ENCODE measurements around the gene PLXNC1.
A peak's percentile ranks its signal among the peaks of the same experiment; 100 is the strongest.

Gene PLXNC1

DNA sequence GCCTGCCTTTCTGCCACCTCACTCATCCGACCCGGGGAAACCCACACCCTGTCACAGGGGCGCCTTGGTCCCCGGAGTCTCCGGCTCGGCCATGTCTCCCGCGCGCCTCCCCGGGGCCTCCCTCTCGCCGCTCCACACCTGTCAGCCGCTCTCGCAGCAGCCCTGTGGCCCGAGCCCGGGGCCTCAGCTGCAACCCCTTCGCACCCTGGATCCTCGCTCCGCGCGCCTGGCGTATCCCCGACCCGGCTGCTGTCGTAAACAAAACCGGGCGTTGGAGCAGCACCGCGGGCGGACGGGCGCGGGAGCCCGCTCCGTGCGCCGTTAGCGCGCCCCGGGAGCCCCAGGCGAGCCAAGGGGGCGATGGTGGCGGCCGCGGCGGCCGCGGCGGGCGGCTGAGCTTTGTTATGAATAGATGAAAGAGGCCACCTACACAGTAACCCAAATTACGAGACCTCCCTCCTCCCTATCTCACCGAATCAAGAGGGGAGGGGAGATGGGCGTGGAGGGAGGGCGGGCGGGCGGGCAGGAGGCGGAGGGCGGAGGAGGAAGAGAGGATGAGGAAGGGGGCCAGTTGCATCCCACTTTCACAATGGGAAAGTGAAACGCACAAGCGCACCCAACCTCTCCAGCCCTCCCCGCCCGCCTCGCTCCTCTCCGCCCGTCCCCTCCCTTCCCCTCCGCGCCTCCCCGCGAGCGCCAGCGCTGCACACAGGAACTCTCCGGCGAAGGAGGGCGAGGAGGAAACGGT, at the start of gene PLXNC1:
PLXNC1 (plus strand) TSS at position 587 of the 748 bp plus-strand sequence. CDS start 395 bp downstream, outside the sequence.
- DNase-seq (ENCODE audit: low read depth): no peak

DNA sequence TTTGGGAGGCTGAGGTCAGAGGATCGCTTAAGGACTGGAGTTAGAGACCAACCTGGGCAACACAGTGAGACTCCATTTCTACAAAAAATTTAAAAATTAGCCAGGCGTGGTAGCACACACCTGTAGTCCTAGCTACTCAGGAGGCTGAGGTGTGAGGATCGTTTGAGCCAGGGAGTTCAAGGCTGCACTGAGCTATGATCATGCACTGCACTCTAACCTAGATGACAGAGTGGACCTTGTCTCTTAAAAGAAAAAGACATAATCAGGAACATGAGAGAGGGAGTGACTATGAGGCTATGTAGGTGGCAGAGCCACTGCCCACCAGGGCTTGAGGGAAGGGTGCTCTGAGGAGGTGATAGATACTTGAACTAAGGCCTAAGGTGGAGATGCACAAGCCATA, 49.2 kb upstream of the PLXNC1 start:
- no peak for DNase-seq (ENCODE audit: low read depth)

DNA sequence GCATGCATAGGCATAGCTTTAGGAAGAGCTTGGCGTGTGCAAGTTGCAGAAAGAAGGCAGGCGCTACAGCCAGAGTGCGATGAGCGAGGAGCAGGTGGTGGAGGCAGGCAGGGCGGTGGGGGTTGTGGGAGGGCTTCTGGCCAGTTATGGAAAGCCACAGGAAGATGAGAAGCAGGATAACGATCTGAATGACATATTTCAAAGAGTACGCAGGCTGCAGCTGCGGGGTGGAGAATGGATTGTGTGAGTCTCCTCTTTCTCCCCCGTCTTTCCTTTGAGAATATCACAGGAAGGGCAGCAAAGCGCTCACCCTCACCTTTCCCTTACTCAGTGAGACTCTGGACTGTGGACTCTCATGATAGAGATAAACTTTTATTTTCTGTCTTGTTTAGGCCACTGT, 48.7 kb upstream of the PLXNC1 start:
- DNase-seq (ENCODE audit: low read depth): no peak

DNA sequence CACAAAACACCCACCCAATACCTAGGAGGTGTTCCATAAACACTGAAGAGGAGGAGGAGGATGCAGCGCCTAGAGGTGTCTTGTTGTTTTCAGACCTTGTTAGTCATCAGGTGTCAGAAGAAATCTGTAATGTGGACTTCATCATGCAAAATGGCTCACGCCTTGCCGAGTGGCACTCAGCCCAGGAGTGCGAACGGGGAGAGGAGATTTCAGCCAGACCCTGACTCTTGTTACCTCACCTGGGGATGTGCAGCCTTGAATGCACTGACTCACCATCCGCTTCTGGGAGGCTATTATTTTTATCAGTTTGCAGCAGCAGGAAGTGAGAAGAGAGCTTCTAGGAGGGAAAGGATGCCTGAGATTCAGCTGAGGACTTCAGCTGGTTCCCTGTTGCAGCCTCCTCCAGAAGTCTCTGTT, 48.2 kb upstream of the PLXNC1 start:
- DNase-seq (ENCODE audit: low read depth): no peak

DNA sequence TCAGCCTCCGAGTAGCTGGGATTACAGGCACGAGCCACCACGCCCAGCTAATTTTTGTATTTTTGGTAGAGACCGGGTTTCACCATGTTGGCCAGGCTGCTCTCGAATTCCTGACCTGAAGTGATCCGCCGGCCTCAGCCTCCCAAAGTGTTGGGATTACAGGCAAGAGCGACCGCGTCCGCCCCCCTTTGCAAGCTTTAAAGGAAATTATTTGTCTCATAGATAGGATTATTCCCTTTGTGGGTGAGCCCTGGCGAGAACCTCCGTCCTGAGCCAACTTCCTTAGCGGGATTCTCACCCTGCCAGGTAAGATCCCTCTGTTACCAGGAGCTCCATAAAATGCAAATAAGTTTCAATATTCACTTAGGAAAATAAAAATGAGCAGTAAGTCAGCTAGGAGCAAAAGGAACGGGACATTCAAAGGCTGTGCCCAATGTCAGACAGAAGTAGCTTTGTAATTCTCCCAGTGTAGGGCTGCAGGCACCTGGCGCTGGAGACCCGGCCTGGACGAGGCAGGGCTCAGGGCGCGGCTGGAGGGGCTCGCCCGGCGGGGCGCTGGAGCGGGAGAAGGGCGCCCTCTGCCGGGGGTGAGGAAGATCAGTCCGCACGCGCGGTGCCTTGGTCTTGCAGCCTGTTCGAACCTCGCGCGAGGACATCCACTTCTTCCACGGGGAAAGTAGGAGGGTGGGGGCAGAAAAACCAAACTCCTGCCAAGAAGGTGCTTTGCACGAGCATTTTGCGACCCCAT, 47.2 kb upstream of the PLXNC1 start:
- DNase-seq (ENCODE audit: low read depth): no peak

DNA sequence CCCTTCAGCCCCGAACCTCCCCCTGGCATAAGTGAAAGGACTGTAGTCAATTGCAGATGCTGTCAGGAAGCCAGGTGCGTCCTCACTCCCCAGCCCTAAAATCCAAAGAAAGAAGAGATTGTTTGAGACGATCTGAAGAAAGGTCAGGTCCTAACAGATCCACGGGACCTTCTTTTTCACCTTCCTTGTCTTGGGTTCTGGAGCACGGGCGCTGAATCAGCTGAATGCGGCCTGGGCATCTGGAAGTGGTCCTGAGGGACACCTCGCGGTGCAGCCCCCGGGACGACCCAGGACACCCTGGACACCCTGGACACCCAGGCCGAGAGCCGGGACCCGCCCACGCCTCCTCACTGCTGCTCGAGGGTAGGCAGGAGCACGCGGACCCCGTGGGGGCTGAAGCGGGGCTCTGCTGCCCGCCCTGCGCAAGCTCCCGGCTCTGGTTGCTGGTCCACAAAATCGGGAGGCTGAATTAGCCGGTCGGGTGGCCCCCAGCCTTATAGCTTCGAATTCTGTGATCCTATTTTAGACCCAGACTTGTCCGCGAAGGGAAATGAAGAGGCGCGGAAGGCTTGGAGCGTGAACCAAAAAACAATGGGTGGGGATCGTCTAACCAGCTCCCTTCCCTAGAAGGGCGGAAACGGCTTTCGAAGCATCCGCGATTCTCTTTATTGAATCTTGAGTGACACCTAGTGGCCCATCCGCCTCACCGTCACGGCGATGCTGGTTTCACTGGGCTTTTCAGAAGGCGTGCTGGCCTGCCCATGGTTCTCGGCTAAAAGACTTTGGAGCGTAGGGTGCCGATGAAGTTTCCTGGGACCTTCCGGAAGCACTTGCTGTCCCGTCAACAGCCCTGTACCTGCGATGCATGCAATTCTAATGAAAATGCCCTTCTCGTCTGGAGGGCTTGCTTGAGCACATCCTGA, 46.4 kb upstream of the PLXNC1 start:
- DNase-seq (ENCODE audit: low read depth): peak; percentile 69

DNA sequence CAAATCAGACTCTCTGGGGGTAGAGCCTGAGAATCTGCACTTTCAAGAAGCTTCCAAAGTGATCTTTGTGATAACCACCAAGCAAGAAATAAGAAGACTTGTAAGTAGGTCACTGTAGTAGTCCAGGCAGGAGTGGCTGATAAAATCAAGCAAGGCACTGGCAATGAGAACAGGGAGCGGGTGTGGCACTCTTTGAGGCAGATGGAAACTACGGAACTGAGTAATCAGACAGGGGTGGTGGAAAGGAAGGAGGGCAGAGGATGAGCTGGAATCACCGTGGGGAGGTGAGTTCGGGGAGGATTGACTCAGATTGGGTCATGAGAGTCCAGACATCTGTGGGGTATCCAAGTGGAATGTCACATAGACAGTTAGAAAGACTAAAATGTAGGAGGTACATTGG, 44.4 kb upstream of the PLXNC1 start:
- DNase-seq (ENCODE audit: low read depth): no peak

DNA sequence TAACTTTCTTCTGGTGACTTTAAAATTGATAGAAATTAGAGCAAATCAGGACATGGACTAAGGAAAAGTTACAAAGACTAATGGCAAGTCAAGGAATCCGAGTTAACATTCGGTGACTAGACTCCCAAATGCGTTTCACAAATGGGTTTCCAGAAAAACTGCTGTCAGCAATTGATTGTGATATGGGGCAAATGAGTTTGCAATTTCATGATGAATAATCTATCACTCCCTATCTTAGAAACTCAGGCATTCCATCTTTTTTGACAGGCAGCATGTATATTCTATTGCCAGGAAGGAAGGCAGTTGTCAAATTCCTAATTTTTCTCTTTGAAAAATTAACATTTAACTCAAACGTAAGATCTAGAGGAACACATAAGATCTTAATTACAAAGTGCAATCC, 40.5 kb upstream of the PLXNC1 start:
- DNase-seq (ENCODE audit: low read depth): no peak

DNA sequence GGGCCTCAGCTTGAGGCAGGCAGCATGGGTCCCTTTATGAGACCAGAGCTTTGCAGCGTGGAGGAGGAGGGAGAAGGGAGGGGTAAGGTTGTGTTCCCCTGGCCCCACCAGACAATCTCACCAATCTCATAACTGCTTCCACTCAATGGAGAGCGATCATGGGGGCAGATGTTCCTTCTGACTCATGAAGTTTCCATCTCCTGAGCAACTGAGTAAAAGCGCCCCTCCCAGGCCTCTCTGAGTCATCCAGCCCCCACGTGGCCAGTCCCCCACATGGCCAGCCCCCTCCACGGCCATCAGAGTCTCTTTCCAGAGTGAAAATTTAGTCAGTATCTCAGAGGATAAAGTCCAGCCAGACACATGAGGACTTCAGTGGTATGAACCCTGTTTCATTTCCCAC, 39.2 kb upstream of the PLXNC1 start:
- DNase-seq (ENCODE audit: low read depth): no peak

DNA sequence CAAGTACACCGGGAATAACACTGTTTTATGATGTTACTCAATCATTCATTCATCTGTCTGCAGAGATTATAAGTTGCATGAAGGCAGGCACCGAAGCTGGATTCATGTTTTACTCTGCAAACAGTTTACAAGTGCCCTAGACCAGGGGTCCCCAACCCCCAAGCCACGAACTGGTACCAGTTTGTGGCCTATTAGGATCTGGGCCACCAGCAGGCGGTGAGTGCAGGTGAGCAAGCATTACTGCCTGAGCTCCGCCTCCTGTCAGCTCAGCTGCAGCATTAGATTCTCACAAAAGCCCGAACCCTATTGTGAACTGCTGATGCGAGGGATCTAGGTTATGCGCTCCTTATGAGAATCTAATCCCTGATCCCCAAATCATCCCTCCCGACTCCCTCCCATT, 38.1 kb upstream of the PLXNC1 start:
- no peak for DNase-seq (ENCODE audit: low read depth)

DNA sequence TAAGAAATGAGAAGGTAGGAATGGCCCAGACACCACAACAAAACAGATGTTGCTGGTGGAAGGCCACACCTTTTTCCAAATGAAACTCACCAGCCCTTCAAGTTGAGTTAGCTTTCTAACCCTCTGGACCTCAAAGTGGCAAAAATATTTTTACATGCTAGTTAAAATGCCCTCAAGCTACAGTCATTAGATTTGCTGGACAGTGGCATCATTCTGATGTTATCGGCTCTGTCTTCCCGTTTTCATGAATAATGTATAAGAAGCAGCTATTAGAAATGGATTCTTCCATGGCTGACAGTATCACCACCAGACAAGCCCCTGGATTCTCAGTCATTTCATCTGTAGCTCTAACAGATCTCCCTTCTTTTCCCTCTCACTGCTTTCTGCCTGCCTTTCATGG, 37.1 kb upstream of the PLXNC1 start:
- DNase-seq (ENCODE audit: low read depth): no peak

DNA sequence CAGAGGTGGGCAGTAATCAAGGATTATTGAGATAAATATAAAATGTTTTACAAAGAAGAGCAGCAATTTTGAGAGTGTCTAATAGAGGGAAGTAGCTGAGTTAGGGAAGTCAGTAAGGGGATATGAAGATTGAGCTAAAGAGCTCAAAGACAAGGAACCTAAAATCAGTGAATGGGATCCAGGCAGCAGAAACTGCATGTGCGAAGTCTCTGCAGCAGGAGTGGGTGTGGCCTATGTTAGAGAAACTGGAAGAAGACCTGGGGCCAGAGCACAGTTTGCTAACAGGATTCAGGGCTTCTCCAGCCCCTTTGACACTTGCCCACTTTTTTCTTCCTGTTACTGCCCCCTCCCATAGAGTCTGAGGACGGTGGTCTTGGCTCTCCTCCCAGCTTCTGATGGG, 36.3 kb upstream of the PLXNC1 start:
- no peak for DNase-seq (ENCODE audit: low read depth)

DNA sequence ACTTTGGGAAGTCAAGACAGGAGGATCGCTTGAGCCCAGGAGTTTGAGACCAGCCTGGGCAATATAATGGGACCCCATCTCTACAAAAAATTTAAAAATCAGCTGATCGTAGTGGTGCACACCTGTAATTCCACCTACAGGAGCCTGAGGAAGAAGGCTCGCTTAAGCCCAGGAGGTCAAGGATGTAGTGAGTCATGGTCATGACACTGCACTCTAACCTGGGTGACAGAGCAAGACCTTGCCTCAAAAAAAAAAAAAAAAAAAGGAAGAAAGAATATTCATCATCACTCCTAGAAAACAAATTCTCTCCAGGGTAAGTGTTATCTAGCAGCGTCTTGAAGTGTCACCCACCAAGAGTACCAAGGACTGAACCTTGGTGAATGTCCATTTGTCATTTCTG, 34.2 kb upstream of the PLXNC1 start:
- no peak for DNase-seq (ENCODE audit: low read depth)

DNA sequence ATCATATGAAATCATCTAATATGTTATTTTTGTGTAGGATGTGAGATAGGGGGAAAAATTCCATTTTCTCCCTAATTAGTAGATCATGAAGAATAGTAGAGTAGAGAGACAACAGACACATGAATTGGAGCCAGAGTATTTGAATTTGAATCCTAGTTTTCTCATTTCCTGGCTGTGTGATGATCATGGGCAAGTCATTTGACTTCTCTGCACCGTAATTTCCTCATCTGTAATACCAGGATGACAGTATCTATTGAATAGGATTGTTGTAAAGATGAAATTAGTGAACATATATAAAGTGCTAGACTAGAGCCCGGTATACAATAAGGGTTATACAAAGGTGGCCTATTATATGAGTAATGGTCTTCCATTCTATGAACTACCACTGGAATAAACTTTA, 32.2 kb upstream of the PLXNC1 start:
- no peak for DNase-seq (ENCODE audit: low read depth)

DNA sequence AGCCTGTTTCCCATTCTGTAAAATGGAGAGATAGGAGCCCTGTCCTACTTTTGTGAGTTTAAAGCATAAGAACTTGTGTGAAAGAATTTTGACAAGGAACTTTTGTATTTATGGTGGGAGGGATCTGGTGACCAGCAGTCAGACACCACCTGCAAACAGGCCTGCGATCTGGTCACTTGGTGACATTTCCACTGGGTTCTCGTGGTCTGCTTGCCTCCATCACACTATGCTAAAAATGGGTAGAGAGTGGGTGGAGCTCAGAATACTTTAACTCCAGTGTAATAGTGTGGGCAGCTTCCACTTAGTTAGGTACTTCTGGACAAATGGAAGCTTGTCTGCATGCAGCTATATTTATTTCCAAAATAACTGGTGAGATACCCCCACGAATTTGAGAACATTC, 26.5 kb upstream of the PLXNC1 start:
- DNase-seq (ENCODE audit: low read depth): no peak

DNA sequence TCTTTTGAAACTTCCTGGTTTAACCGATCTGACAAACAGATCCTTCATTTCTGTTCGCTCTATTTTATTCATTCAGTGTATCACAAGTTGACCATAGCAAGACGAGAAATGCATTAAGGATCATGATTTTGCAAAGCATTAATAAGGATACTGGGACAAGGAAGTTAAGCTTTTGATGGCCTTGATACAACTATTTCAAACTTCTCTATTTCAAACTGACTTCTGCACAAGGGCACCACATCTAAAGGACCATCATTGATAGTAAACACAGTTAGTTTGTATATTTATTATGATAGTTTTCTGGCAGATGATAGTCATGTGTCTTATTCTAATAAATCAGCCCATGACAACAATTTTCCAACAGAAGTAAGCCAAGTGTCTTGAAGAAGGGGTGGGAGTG, 25.8 kb upstream of the PLXNC1 start:
- DNase-seq (ENCODE audit: low read depth): no peak

DNA sequence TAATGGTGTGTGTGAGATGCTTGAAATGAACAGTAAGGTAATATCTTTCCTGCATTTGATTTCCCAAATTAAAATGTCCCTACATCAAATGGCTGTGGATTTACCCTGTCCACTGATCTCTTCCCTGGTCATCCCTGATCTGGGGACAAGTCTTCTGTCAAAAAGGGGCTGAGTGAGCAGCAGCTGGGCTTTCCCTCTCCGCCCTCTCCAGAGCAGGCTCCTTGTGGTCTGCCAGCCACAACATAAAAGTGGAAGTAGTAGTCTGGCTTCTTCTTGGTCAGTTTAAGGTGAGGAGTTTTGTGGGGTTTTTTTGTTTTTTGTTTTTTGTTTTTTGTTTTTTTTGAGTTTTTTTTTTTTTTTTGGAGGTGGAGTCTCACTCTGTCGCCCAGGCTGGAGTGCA, 25.2 kb upstream of the PLXNC1 start:
- no peak for DNase-seq (ENCODE audit: low read depth)

DNA sequence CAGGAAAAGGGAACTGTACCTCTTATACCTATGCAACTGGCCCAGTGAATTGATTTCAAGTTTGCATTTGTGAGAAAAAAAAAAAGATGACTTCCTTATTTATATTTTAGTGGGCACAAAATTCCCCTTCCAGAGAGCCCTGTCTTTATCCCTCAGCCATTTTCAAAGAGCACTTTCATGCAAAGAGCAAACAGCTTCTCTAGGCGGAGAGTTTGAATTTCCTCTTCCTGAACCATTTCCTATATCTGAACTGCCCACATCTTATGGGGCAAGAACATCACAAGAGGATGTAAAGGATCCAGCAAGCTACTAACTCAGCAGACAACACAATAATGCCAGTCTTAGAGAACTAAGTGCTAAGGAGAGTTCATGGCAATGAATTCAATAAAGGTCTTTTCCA, 22.3 kb upstream of the PLXNC1 start:
- no peak for DNase-seq (ENCODE audit: low read depth)

DNA sequence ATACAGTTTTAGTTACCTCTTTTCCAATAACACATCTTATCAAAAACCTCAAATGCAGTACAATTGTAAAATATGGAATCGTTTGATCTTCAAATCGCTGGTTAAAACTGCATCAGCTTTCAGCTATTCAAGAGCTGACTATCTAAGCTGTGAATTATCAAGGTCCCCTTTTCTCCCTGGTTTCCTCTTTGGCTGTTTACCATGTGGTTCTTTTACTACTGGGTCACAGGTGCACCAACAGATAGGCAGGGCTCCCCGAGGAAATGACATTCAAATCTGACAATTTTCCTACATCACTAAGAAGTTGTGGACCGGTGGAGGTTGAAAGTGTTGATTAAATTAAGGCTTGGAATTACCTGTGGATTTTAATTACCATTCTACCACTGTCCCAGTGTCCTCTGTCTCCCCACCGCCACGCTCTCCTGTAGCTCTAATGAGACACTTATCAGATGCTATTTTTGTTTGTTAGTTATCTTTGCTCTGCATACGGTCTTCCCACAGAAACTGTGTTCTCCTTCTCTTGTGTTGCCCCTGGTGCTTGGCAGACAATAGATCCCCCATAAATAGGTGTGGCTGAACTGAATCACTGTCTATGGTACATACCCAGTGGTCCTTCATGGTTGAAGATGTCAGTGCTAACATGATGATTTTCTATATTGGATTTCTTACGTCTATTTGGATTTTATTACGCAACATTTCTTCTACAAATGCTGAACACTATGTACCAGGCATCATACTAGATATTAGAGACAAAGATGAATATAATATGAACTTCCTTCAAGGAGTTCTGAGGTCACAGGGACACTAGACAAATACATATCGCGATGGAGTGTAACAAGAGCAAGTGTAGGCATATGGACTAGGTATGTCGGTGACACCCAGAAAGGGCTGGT, 20.9 kb upstream of the PLXNC1 start:
- no peak for DNase-seq (ENCODE audit: low read depth)

DNA sequence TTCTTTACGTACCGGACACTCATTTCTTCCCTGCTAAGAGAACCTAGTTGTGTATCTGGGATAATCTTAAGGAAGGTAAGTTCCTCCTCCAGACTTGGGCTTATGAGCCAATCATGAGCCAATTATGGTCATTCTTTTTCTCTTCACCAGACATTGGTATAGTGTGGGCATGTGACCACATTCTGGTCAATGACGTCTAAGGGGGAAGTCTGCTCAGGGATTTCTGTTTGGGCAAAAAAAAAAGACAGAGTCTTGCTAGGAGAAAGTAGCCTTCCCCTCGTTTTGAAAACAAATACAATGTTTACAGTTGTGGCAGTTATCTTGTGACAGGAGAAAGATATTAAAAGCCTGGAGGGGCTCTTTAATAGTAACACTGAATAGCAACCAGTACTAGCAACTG, 20.1 kb upstream of the PLXNC1 start:
- DNase-seq (ENCODE audit: low read depth): no peak

DNA sequence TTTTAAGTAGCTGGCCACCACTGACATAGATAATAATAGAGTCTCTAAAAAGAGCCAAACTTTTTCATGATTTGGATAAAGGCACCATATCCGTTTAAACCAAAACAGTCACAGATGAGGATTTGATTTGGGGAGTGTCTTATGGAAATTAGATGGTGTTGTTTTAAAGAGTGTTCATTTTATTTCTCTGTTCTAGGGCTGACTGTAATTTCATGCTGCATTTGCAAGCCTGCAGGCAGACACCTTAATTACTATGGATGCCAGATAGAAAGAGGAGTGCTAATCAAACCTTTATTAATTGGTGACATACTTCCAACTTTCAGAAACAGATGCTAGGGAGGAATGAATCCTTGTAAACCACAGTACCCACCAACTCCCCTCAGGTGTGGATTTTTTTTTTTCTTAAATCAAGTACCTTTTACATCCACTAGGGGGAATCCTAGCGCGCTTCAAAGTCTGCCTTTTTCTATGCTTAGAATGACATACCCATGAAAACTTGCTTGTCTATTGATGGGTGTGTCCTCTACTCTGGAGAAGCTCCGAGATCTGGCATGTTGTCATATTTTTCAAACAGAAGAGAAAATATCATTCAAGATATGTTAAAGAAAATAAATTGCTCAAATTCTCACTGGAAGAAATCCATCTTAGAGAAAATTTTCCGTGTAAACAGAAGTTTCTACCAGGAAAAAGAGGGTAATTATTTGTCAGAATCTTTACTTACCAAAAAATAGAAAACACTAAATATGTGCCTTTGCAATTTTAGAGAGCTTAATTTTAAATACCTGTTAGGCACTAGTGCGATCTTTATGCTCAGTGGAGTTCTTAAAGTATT, 14.2 kb upstream of the PLXNC1 start:
- peak; percentile 24 for DNase-seq (ENCODE audit: low read depth)

Data from GM04504 (cell line).